Measurements from ENCODE around the gene WNT1.

The WNT1 gene

GRCh38 chr12:48978291-48978740 is at the start of gene WNT1:
WNT1 (plus strand) TSS chr12:48978322; CDS start chr12:48978651, 329 bp downstream.
- DNase-seq, result no peak

GRCh38 chr12:48929551-48929950 is 48.6 kb upstream of the WNT1 start:
- no peak for DNase-seq

GRCh38 chr12:48930475-48930874 is 47.6 kb upstream of the WNT1 start:
- no peak for DNase-seq

GRCh38 chr12:48932878-48933277 is 45.2 kb upstream of the WNT1 start:
- DNase-seq, result no peak

GRCh38 chr12:48933664-48934311 is 44.3 kb upstream of the WNT1 start:
- no peak for DNase-seq

- no peak for DNase-seq
Measured at GRCh38 chr12:48934312-48934706, 43.8 kb upstream of the WNT1 start.

- no peak for DNase-seq
Measured at GRCh38 chr12:48936379-48936979, 41.6 kb upstream of the WNT1 start.

GRCh38 chr12:48937170-48937569 is 41.0 kb upstream of the WNT1 start:
- no peak for DNase-seq

- DNase-seq, result no peak
Measured at GRCh38 chr12:48938805-48939204, 39.3 kb upstream of the WNT1 start.

- DNase-seq, result no peak
Measured at GRCh38 chr12:48940181-48940580, 37.9 kb upstream of the WNT1 start.

GRCh38 chr12:48943221-48943620 is 34.9 kb upstream of the WNT1 start:
- DNase-seq, result no peak

- no peak for DNase-seq
Measured at GRCh38 chr12:48946205-48946604, 31.9 kb upstream of the WNT1 start.

- DNase-seq, result no peak
Measured at GRCh38 chr12:48946943-48947342, 31.2 kb upstream of the WNT1 start.

GRCh38 chr12:48947727-48948126 is 30.4 kb upstream of the WNT1 start:
- no peak for DNase-seq

GRCh38 chr12:48952691-48953090 is 25.4 kb upstream of the WNT1 start:
- DNase-seq, result no peak

GRCh38 chr12:48954061-48954460 is 24.1 kb upstream of the WNT1 start:
- no peak for DNase-seq

- DNase-seq, result no peak
Measured at GRCh38 chr12:48954841-48955501, 23.2 kb upstream of the WNT1 start.

GRCh38 chr12:48956279-48957140 is 21.6 kb upstream of the WNT1 start:
- DNase-seq, result peak; percentile 91

GRCh38 chr12:48957141-48958048 is 20.7 kb upstream of the WNT1 start, which contains the start of gene ARF3:
ARF3 (minus strand) TSS chr12:48957487; CDS start chr12:48941095, 16,392 bp downstream.
- DNase-seq, result peak; percentile 97

- no peak for DNase-seq
Measured at GRCh38 chr12:48958049-48958388, 20.1 kb upstream of the WNT1 start.

- no peak for DNase-seq
Measured at GRCh38 chr12:48960834-48961233, 17.3 kb upstream of the WNT1 start.

- no peak for DNase-seq
Measured at GRCh38 chr12:48961331-48961730, 16.8 kb upstream of the WNT1 start.
